Loucy (cell line): ENCODE measurements around the gene PIEZO1.

ENCODE experiments used
- CTCF ChIP-seq: fragments of 200-600 bp; sonication (generic); conservative IDR thresholded peaks from 2 replicates; pipeline ENCODE4 v1.5.1; 2014; ENCODE audit warnings: mild to moderate bottlenecking, antibody characterized with exemption, low read length
- EZH2phosphoT487 ChIP-seq: fragments of 200-600 bp; IDR thresholded peaks from 2 replicates; pipeline ENCODE4 v1.6.1; 2018; ENCODE audit warnings: antibody characterized with exemption, mild to moderate bottlenecking, moderate library complexity, borderline replicate concordance

DNA sequence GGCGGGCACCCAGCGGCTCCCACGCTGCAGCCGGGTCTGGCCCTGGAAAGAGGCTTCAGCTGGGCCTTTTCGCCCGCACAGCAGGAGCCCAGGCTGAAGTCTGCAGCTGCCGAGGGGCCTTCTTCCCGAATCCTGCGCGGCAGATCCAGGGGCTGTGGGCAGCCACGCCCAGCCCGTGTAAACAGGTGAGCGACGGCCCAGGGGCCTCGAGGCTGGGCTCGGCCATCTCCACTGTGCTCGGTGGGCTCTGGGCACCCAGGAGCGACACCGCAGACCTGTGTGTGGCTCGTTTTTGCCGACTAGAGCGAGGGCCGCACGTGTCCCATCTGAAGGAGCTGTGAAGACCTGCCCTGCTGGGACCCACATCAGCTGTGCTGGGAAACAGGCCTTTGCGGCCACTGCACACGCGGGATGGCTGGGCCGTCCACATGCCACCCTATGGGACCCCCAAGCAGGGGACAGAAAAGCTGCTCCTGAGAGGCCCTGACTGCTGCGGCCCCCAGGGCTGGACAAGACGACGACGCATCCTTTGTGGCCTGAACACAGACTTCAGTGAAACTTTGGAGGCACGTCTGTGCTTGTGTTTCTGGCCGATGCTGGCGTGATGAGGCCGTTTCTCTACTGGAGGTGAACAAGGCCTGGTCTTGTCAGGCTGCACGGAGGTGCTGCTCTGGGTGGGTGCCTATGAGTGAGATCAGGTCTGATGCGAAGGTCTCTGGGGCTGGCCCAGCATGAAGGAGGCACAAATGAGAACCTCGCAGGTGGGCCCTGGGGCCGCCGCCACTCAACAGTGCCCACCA is 31.9 kb upstream of the PIEZO1 start:
- TF ChIP-seq CTCF (no peak), EZH2phosphoT487 (no peak)
